ENCODE results near the gene ITGB2. TPM values are rescaled to one million over a fixed set of nuclear protein-coding genes. Genes with fewer than 3 reads are reported as not detected.

ITGB2 gene
- total and polyA plus RNA-seq, 5 donors = 11.9 to 46.5 (median 27.1) TPM

DNA sequence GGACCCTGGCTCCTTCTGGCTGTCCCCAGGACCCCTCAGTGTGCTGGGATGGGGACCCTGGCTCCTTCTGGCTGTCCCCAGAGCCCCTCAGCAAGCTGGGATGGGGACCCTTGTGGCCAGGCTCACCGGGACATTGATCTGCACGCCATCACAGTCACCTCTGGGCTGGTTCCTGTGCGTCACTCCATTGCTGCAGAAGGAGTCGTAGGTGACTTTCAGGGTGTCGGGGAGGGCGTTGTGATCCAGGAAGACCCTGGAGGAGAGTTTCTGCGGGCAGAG, 27.5 kb downstream of the ITGB2 start:
- DNase-seq (peak in 1 of 3 donors; percentile 28), ATAC-seq (no peak)
- Histone ChIP-seq H3K4me3 (ENCODE audit: low read length) (no peak overlapping the region), H3K4me1 (ENCODE audit: control insufficient read depth, insufficient read depth, low read length) (no peaks in the 10 kb centered on the region), H3K27ac (ENCODE audit: low read length) (no peak overlapping the region), H3K27me3 (ENCODE audit: control insufficient read depth, insufficient read depth) (no peaks in the 10 kb centered on the region), H3K9me3 (ENCODE audit: control insufficient read depth, low read length) (no peaks in the 10 kb centered on the region)
- intact Hi-C loops (cut with DNase I) = loop anchor here in 1 of 4 donors (5.0 kb wide), 1 partner anchor 39 kb away; no protein-coding TSS in a partner anchor
- WGBS = 81% methylated on average over 7 of the region's 7 CpGs

DNA sequence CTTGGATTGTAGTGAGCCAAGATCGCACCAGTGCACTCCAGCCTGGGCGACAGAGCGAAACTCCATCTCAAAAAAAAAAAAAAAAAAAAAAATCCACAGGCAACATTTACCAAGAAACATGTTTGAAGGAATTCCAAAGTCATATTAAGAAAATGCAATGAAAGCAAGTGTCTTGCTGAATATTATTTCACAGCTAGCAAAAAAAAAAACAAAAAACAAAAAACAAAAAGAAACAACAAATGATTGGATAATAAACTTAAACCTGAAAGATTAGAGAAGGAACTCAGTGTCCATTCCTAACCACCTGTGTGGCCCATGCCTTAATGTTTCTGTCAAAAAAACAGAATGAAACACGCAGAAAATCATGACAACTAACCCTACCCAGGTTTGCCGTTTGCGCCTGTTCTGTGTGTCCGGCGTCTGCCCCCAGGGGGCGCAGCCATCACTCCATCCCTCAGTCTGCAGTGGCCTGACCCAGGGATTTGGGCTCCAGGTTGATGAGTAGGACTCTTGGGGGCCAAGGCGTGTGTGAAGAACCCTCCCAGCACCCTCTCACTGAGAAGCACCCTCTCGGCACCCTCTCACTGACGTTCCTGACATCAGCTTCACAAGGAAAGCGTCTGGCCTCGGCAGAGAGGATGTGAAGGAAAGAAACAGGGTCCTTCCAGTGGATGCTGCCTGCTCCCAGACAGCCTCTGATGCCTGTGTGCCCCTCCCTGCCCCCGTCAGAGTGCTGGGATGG, 28.0 kb downstream of the ITGB2 start:
- H3K27ac ChIP-seq (ENCODE audit: low read length) = no peak overlapping the region
- ATAC-seq (peak in 1 of 2 donors; percentile 70), DNase-seq (peak; percentile 64 to 87 (median 85))
- no peaks in the 10 kb centered on the region for H3K27me3 ChIP-seq (ENCODE audit: control insufficient read depth, insufficient read depth)
- no peaks in the 10 kb centered on the region for H3K9me3 ChIP-seq (ENCODE audit: control insufficient read depth, low read length)
- intact Hi-C loops (cut with DNase I) = loop anchor here in 1 of 4 donors (5.0 kb wide), 1 partner anchor 40 kb away; no protein-coding TSS in a partner anchor
- H3K4me1 ChIP-seq (ENCODE audit: control insufficient read depth, insufficient read depth, low read length) = no peaks in the 10 kb centered on the region
- H3K4me3 ChIP-seq (ENCODE audit: low read length) = no peak overlapping the region
- 38% methylated on average over 15 of the region's 15 CpGs for WGBS

DNA sequence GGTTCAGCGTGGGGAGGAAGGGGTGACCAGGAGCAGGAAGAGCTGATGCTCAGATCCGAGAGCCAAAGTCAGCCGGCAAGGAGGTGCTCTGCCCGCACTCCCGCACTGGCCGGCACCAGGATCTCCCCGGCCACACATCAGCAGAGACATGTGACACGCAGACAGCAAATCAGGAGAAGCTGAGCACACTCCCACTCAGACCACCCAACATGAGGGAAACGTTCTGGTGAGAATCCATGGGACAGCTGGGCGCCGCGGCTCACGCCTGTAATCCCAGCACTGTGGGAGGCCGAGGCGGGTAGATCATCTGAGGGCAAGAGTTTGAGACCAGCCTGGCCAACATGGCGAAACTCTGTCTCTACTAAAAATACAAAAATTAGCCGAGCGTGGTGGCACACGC, 28.6 kb downstream of the ITGB2 start:
- peak; percentile 7 to 38 (median 20) for DNase-seq

DNA sequence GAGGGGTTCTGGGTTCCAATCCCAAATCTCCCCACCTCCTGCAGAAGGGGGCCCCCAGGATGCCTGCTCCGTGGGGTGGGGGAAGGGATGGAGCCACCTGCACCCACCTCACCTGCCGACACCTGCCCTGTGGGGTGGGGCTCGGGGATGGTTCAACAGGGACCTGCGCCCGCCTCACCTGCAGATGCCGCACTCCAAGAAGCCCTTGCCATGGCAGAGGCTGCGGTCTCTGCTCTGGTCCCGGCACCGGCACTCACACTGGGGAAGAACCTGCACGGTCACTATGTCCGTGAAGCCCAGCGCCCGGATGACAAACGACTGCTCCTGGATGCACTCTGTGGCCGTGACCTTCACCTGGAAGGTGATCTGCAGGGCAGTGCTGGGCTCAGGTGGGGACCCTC, 29.1 kb downstream of the ITGB2 start:
- DNase-seq (peak; percentile 6 to 64 (median 41)), ATAC-seq (no peak)

More for the DNA sequence above, 28.6 kb downstream of the ITGB2 start:
- intact Hi-C loops (cut with DNase I) = loop anchor here in 1 of 4 donors (5.0 kb wide), 1 partner anchor 40 kb away; no protein-coding TSS in a partner anchor
- H3K27ac ChIP-seq (ENCODE audit: low read length) = no peak overlapping the region
- WGBS = 64% methylated on average over 19 of the region's 19 CpGs
- H3K4me1 ChIP-seq (ENCODE audit: control insufficient read depth, insufficient read depth, low read length) = no peaks in the 10 kb centered on the region
- no peak for ATAC-seq
- H3K9me3 ChIP-seq (ENCODE audit: control insufficient read depth, low read length) = no peaks in the 10 kb centered on the region
- no peak overlapping the region for H3K4me3 ChIP-seq (ENCODE audit: low read length)
- no peaks in the 10 kb centered on the region for H3K27me3 ChIP-seq (ENCODE audit: control insufficient read depth, insufficient read depth)

DNA sequence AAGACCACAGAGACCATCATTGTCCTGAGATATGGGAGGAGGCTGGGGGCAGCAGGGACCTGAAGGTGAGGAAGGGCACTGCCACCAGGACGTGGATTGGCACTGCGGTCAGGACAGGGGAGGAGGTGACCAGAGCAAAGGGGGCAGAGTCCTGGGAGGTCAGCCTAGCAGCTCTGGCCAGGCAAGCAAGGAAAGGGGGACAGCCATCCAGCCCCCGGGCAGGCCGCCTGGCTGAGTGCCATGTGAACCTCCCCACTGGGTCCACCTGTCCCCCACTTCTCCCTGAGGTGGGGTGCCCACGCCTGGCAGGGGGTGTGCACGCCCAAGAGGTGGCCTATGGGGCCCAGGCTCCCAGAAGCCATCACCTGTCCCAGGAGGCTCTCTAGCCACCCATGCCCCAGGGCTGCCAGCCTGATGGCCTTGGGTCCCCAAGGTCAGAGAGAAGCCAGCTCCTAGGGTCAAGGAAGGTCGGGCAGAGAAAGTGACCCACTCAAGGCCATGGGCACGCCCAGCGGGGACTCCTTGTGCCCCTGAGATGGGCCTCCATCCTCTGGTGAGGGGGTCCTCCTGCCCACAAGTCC, 29.6 kb downstream of the ITGB2 start:
- WGBS = 85% methylated on average over 9 of the region's 9 CpGs
- intact Hi-C loops (cut with DNase I) = loop anchor here in 1 of 4 donors (5.0 kb wide), 1 partner anchor 41 kb away; no protein-coding TSS in a partner anchor
- peak; percentile 7 to 66 (median 47) for DNase-seq

More for the DNA sequence above, 29.1 kb downstream of the ITGB2 start:
- H3K9me3 ChIP-seq (ENCODE audit: control insufficient read depth, low read length) = no peaks in the 10 kb centered on the region
- WGBS = 88% methylated on average over 15 of the region's 15 CpGs
- no peaks in the 10 kb centered on the region for H3K27me3 ChIP-seq (ENCODE audit: control insufficient read depth, insufficient read depth)
- no peaks in the 10 kb centered on the region for H3K4me1 ChIP-seq (ENCODE audit: control insufficient read depth, insufficient read depth, low read length)
- no peak overlapping the region for H3K4me3 ChIP-seq (ENCODE audit: low read length)
- no peak overlapping the region for H3K27ac ChIP-seq (ENCODE audit: low read length)
- intact Hi-C loops (cut with DNase I) = loop anchor here in 1 of 4 donors (5.0 kb wide), 1 partner anchor 41 kb away; no protein-coding TSS in a partner anchor

DNA sequence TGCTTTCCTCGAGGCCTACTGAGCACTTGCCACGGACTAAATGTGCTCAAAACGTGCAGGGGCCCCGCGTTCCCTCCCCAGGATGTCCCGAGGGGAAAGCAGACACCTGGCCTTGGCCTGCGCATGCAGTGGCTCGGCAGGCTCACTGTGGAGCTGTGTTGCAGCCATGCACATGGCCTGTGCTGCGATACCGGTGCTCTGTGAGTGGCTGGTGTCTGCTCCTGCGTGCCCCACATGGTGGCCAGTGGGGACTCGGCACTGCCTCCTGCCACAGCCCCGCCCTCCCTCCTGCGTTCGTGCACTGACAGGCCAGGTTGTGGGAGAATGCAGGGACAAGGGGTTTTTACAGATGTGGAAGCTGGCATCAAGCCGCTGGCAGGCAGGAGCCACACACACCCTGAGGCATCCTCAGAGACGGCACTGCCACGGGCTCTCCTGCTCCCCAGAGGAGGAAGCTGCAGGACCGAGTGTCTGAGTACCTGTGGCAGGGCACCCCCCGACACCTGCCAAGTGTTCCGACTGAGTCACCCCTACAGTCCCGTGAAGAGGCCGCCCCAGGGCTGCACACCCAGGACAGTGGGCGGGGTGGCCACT, 30.3 kb downstream of the ITGB2 start:
- no peaks in the 10 kb centered on the region for H3K9me3 ChIP-seq (ENCODE audit: control insufficient read depth, low read length)
- H3K27me3 ChIP-seq (ENCODE audit: control insufficient read depth, insufficient read depth) = no peaks in the 10 kb centered on the region
- WGBS = 79% methylated on average over 24 of the region's 24 CpGs
- no peak for ATAC-seq
- peak; percentile 8 to 40 (median 30) for DNase-seq
- intact Hi-C loops (cut with DNase I) = loop anchor here in 1 of 4 donors (5.0 kb wide), 1 partner anchor 42 kb away; no protein-coding TSS in a partner anchor
- H3K4me3 ChIP-seq (ENCODE audit: low read length) = no peak overlapping the region
- no peaks in the 10 kb centered on the region for H3K4me1 ChIP-seq (ENCODE audit: control insufficient read depth, insufficient read depth, low read length)
- no peak overlapping the region for H3K27ac ChIP-seq (ENCODE audit: low read length)

More for the DNA sequence above, 29.6 kb downstream of the ITGB2 start:
- Histone ChIP-seq H3K4me3 (ENCODE audit: low read length) (no peak overlapping the region), H3K9me3 (ENCODE audit: control insufficient read depth, low read length) (no peaks in the 10 kb centered on the region), H3K27ac (ENCODE audit: low read length) (no peak overlapping the region), H3K27me3 (ENCODE audit: control insufficient read depth, insufficient read depth) (no peaks in the 10 kb centered on the region), H3K4me1 (ENCODE audit: control insufficient read depth, insufficient read depth, low read length) (no peaks in the 10 kb centered on the region)
- ATAC-seq = no peak

DNA sequence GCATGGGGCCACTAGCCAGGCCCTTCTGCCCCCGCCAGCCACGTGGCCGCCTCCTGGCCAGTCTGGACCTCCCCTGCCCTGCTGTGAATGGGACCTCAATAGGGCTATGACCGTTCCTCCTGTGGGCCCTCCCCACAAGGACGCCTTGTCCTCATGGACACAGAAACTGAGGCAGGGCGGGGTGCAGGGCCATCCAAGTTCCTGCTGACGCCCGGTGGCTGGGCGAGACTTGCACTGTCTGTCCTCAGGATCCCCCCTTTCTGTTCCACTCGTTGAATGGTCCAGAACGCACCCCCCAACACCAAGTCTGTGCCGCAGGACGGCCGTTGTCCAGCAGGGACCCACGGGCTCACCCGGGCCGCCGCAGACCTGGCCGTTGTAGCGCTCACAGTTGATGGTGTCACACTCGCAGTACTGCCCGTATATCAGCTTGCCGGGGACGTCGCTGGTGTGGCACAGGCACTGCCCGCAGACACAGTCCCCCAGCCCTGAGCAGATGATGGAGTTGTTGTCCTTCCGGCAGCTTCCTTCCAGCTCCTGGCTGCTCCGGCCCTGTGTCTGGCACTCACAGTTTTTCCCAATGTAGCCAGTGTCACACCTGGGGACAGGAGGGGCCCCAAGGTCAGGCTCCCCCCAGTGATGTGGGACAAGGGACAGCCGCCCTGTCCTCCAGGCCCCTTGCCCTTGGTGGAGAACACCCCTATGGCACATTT, 30.9 kb downstream of the ITGB2 start:
- DNase-seq = peak; percentile 4 to 51 (median 33)
- Histone ChIP-seq H3K4me1 (ENCODE audit: control insufficient read depth, insufficient read depth, low read length) (no peaks in the 10 kb centered on the region), H3K27ac (ENCODE audit: low read length) (no peak overlapping the region), H3K27me3 (ENCODE audit: control insufficient read depth, insufficient read depth) (no peaks in the 10 kb centered on the region), H3K4me3 (ENCODE audit: low read length) (no peak overlapping the region), H3K9me3 (ENCODE audit: control insufficient read depth, low read length) (no peaks in the 10 kb centered on the region)
- WGBS = 88% methylated on average over 29 of the region's 29 CpGs
- intact Hi-C loops (cut with DNase I) = loop anchor here in 1 of 4 donors (5.0 kb wide), 1 partner anchor 43 kb away; no protein-coding TSS in a partner anchor
- no peak for ATAC-seq

DNA sequence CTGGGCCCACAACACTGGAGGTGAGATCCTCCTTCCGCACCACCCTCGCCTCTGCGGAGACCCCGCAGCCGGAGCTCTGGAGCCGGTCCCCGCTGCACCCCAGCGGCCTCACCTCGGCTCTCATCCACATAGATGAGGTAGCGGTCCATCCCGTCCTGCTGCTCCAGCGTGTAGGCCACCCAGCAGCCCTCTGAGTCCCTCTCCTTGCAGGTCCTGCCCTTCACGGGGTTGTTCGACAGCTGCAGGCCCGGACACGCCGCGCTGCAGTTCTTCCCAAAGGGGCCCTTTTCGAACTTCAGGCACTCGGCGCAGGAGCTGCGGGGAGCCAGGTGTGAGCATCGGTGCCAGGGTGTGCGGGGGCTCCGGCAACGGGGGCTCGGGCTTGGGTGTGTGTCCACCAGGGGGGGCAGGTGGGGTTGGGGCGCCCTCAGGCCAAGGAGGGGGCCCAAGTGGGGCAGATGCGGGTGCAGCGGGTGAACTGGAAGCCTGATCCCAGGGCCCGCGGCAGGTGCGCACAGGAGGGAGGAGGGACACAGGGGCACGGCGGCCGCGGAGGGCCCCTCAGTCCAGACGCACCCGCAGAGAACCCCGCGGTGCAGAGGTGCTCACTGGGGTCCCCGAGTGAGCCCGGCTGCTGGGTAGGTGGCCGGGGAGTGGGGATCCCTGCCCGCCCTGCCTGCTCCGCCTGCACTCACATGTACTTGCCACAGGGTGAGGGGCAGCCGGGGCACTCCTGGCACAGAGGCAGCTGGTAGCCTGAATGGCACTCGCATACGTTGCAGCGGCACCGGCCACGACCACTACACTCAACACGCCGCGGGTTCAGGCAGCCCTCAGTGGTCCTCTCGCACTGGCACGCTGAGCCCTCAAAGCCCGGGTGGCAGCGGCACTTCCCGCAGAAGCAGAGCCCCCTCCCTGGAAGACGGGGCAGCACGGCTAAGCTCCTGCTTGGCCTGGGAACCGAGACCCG, 31.8 kb downstream of the ITGB2 start:
- Histone ChIP-seq H3K27me3 (ENCODE audit: control insufficient read depth, insufficient read depth) (no peaks in the 10 kb centered on the region), H3K27ac (ENCODE audit: low read length) (no peak overlapping the region), H3K9me3 (ENCODE audit: control insufficient read depth, low read length) (no peaks in the 10 kb centered on the region), H3K4me1 (ENCODE audit: control insufficient read depth, insufficient read depth, low read length) (no peaks in the 10 kb centered on the region), H3K4me3 (ENCODE audit: low read length) (no peak overlapping the region)
- ATAC-seq = no peak
- peak; percentile 7 to 56 (median 53) for DNase-seq
- intact Hi-C loops (cut with DNase I) = no loop called here
- 85% methylated on average over 64 of the region's 64 CpGs for WGBS

DNA sequence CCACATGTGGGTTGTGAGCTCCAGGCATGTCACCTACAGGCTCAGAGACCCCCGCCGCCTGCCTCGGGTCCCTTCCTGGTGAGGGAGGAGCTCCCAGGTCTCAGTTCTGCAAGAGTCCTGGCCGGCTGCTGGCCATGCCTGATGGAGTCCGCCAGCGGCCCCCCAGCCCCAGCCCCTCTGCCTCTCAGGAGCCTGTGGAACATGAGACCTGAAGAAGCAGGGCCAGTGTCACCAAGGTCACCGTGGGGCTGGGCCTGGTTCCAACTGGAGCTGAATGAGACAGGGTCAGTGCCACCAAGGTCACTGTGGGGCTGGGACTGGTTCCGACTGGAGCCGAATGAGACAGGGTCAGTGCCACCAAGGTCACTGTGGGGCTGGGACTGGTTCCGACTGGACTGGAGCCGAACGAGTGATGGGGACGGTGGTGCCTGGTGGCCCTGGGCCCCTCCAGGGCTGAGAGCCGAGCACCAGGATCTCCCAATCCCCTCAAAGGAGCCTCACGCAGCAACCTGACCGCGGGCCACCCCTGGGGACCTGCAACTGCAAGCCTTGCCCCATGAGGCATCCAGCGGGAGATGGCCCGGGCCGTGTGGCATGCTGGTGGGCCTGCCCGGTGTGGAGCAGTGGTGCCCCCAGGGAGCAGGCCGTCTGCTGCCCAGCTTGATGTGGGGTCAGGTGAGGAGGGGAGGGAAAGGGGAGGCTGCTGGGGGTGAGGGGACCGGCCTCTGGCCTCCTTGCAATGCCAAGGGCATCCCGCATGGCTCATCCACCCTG, 32.7 kb downstream of the ITGB2 start:
- Histone ChIP-seq H3K9me3 (ENCODE audit: control insufficient read depth, low read length) (no peaks in the 10 kb centered on the region), H3K4me1 (ENCODE audit: control insufficient read depth, insufficient read depth, low read length) (no peaks in the 10 kb centered on the region), H3K27ac (ENCODE audit: low read length) (no peak overlapping the region), H3K4me3 (ENCODE audit: low read length) (no peak overlapping the region), H3K27me3 (ENCODE audit: control insufficient read depth, insufficient read depth) (no peaks in the 10 kb centered on the region)
- DNase-seq (peak in 2 of 3 donors; percentile 33 to 62), ATAC-seq (no peak)
- intact Hi-C loops (cut with DNase I) = no loop called here
- WGBS = 89% methylated on average over 24 of the region's 24 CpGs
